Peyer's patch (tissue), 4 donors: ENCODE data around the gene WDR59.

ENCODE experiments used
- CTCF ChIP-seq, 6 experiments: fragments of 450-650 bp in 4 of 6; fragments of 200-600 bp in 2 of 6; sonication (generic) in 1 of 6; IDR thresholded peaks; one replicate each; pipeline ENCODE4 v1.5.1; 2017 to 2019; ENCODE audit warnings: antibody characterized with exemption in 6 of 6, mild to moderate bottlenecking in 3 of 6, moderate library complexity in 1 of 6
- POLR2A ChIP-seq, 2 donors: fragments of 450-650 bp; IDR thresholded peaks; one replicate each; pipeline ENCODE4 v1.5.1; 2017; ENCODE audit warnings: antibody characterized with exemption in 2 of 2, mild to moderate bottlenecking in 2 of 2, moderate library complexity in 2 of 2

- TF ChIP-seq CTCF (IDR thresholded peaks at IDR 0.05) (no peak), POLR2A (IDR thresholded peaks at IDR 0.05) (no peak)
These were observed 159.0 kb downstream of the WDR59 start for GRCh38 chr16:74825941-74826340.
